Calu3 (cell line): ENCODE data around the gene EMP2. TPM values are rescaled to one million over a fixed set of nuclear protein-coding genes. Genes with fewer than 3 reads are reported as not detected.

Experiments
- BruUV-seq: library from RNA; stranded (reverse); fragments of 400-500 nt; replicated peaks from 2 replicates; lab custom pipeline; 2021; lab: Mats Ljungman, UMichigan
- CTCF ChIA-PET: fragments of 300-600 bp; sonication (Branson Sonifier 250); formaldehyde crosslinking; loops from one replicate; lab custom pipeline; 2022; ENCODE audit warnings: antibody characterized with exemption; lab: Charles Lee
- DNase-seq: peaks from one replicate; pipeline ENCODE4 v3.0.0; 2022
- H3K27ac Mint-ChIP-seq: one replicate; pipeline ENCODE4 v1.8.0; 2022; ENCODE audit warnings: mixed read lengths; ENCODE audit not compliant: unreplicated experiment
- H3K27me3 Mint-ChIP-seq: one replicate; pipeline ENCODE4 v1.8.0; 2022; ENCODE audit warnings: mixed read lengths; ENCODE audit not compliant: unreplicated experiment
- H3K36me3 Mint-ChIP-seq: one replicate; pipeline ENCODE4 v1.8.0; 2022; ENCODE audit warnings: mild to moderate bottlenecking, moderate library complexity, mixed read lengths; ENCODE audit not compliant: insufficient read depth, unreplicated experiment
- H3K4me1 Mint-ChIP-seq: one replicate; pipeline ENCODE4 v1.8.0; 2022; ENCODE audit warnings: mild to moderate bottlenecking, low read depth, mixed read lengths; ENCODE audit not compliant: unreplicated experiment
- H3K4me3 Mint-ChIP-seq: one replicate; pipeline ENCODE4 v1.8.0; 2022; ENCODE audit warnings: mild to moderate bottlenecking, low read depth, moderate library complexity, mixed read lengths; ENCODE audit not compliant: unreplicated experiment
- H3K9me3 Mint-ChIP-seq: one replicate; pipeline ENCODE4 v1.8.0; 2022; ENCODE audit warnings: low read depth, mixed read lengths; ENCODE audit not compliant: unreplicated experiment
- intact Hi-C: fragments of 100-400 bp; cut with micrococcal nuclease; formaldehyde crosslinking; loops from one replicate; pipeline ENCODE4 v1.10.0; 2022; ENCODE audit not compliant: unreplicated experiment
- total RNA-seq: library from RNA; stranded (reverse); gene quantifications from 2 replicates; pipeline ENCODE4 v1.2.3, GENCODE V29; 2022
- TF ChIP-seq, protein P1 (sequence below): fragments of 200-600 bp; IDR thresholded peaks from one replicate; pipeline ENCODE4 v1.8.0; 2022; ENCODE audit warnings: antibody characterized with exemption; ENCODE audit not compliant: unreplicated experiment

Gene EMP2
- total RNA-seq, 1 experiment from 2014 or later: 73.9 TPM

DNA sequence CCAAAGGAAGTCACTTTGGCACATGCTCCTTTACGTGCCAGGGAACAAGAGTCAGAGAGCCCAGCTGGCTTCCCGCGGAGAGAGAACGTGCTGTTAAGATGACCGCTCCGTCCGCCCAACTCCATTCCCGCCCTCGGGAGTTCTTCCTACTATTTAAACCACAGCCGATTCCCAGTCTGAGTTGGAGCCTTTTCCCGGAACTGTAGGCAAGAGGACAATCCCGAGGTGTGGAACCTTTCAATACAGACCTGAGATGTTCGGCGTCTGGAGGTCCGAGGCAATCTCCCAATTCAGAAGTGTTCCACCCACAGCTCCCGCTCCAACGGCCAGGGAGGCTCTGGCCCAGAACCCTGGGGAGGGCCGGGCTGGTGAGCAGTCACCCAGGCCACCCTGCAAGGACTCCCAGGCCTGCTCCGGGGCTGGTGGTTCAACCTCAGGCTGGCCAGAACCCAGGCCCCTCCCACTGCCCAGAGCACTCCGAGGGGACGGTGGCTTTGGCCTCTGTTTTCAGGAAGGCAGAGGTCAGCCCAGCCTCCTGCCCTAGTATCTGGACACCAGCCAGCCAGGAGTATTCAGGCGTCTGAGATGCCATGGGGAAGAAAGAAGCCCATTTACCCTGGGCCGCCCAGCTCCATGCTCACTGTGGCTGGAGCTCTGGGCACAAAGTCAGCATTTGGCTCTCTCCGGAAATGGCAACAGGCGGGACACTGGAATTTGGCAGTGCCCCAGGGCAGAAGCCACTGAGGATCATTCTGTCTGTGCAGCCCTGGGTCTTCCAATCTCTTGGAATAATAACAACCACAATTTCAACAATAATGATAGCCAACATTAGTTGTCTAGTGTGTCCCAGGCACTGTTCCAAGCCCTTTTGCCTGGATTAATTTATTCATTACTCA, 21.4 kb downstream of the EMP2 start:
- TF ChIP-seq, protein P1, sequence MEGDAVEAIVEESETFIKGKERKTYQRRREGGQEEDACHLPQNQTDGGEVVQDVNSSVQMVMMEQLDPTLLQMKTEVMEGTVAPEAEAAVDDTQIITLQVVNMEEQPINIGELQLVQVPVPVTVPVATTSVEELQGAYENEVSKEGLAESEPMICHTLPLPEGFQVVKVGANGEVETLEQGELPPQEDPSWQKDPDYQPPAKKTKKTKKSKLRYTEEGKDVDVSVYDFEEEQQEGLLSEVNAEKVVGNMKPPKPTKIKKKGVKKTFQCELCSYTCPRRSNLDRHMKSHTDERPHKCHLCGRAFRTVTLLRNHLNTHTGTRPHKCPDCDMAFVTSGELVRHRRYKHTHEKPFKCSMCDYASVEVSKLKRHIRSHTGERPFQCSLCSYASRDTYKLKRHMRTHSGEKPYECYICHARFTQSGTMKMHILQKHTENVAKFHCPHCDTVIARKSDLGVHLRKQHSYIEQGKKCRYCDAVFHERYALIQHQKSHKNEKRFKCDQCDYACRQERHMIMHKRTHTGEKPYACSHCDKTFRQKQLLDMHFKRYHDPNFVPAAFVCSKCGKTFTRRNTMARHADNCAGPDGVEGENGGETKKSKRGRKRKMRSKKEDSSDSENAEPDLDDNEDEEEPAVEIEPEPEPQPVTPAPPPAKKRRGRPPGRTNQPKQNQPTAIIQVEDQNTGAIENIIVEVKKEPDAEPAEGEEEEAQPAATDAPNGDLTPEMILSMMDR: no peak
- H3K27ac Mint-ChIP-seq: no peak overlapping the region
- H3K4me1 Mint-ChIP-seq: peaks cover 15% of the 10 kb centered on the region
- intact Hi-C loops: no loop called here
- no TSS peak for BruUV-seq
- H3K36me3 Mint-ChIP-seq: no peaks in the 10 kb centered on the region
- CTCF ChIA-PET: interaction anchor here (1.3 kb wide), 1 partner anchor 44 kb away, joined by 5 read pairs; no protein-coding TSS in a partner anchor
- no peak overlapping the region for H3K4me3 Mint-ChIP-seq
- peaks cover 2% of the 10 kb centered on the region for H3K9me3 Mint-ChIP-seq
- H3K27me3 Mint-ChIP-seq: no peaks in the 10 kb centered on the region
- peak; percentile 42 for DNase-seq

DNA sequence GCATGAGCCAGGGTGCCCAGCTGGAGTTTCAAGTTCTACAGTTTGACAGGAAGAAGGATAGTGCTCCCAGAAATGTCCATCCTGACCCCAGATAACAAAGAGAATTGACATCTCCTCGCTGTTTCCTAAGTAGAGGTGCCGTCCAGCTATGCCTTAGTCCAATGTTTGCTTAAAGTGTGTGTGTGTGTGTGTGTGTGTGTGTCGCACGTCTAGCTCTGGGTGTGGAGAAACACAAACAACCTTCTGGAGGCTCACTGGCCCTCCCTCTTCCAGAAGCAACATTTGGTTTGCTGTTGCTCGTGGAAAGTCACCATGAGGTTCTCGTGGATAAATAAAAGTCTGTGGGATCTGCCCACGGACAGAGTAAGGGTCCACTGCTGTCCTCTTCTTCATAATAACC, 22.1 kb downstream of the EMP2 start:
- TF ChIP-seq, protein P1: no peak
- no TSS peak for BruUV-seq
- Mint-ChIP-seq H3K9me3 (peaks cover 2% of the 10 kb centered on the region), H3K4me1 (peaks cover 15% of the 10 kb centered on the region), H3K27ac (no peak overlapping the region), H3K36me3 (no peaks in the 10 kb centered on the region), H3K27me3 (no peaks in the 10 kb centered on the region), H3K4me3 (no peak overlapping the region)
- intact Hi-C loops: no loop called here
- no peak for DNase-seq
- CTCF ChIA-PET: interaction anchor here (1.3 kb wide), 1 partner anchor 43 kb away, joined by 5 read pairs; no protein-coding TSS in a partner anchor

DNA sequence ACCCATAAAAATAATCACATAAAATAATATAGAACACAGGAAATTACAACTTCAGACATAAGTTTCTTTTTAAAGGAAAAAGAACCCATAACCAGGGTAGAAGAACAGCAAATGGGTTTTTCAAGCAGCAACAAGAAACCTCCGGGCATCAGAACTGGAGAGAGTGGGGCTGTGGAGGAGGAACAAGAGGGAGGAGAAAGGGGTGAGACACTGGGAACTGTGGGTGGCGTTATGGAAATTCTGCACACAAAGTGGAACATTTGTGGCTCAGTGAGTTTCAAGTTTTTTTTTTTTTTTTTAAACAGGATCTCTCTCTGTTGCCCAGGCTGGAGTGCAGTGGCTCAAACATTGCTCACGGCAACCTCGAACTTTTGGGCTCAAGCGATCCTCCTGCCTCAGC, 22.6 kb downstream of the EMP2 start:
- peaks cover 15% of the 10 kb centered on the region for H3K4me1 Mint-ChIP-seq
- no peaks in the 10 kb centered on the region for H3K36me3 Mint-ChIP-seq
- CTCF ChIA-PET: no interaction called here
- TF ChIP-seq, protein P1: no peak
- no peak for DNase-seq
- BruUV-seq: no TSS peak
- H3K27ac Mint-ChIP-seq: no peak overlapping the region
- H3K9me3 Mint-ChIP-seq: peaks cover 2% of the 10 kb centered on the region
- intact Hi-C loops: no loop called here
- no peaks in the 10 kb centered on the region for H3K27me3 Mint-ChIP-seq
- no peak overlapping the region for H3K4me3 Mint-ChIP-seq

DNA sequence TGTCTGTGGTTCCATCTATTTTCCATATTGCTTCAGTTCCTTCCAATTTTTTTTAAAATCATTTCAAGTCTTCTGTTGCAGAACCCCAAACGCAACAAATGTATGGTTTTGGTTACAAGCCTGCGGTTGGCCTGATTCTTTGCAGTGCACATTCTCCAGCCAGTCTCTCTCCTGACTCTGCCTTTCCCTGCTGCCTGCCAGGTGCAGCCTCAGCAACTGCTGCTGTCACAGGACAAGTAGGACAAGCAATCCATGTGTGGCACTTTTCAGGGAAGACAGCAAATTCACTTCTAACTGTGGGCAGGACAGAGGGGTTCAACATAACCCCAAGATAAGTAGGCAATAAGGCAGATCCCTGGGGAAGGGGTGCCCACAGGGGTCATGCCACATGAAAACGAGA, 24.2 kb downstream of the EMP2 start:
- Mint-ChIP-seq H3K27me3 (no peaks in the 10 kb centered on the region), H3K4me3 (no peak overlapping the region), H3K4me1 (peaks cover 7% of the 10 kb centered on the region), H3K9me3 (no peaks in the 10 kb centered on the region), H3K36me3 (peaks cover 5% of the 10 kb centered on the region), H3K27ac (no peak overlapping the region)
- TF ChIP-seq, protein P1: no peak
- intact Hi-C loops: no loop called here
- no TSS peak for BruUV-seq
- CTCF ChIA-PET: no interaction called here
- no peak for DNase-seq
